GM21576 (cell line): ENCODE data around the gene OSR1.

Experiments used
- ATAC-seq: cut with Tn5 transposase; IDR thresholded peaks from one replicate; pipeline ENCODE4 v1.9.1; 2021; ENCODE audit warnings: mild to moderate bottlenecking, moderate library complexity; ENCODE audit not compliant: unreplicated experiment

Gene OSR1

GRCh38 chr2:19359456-19359855 is 1.0 kb upstream of the OSR1 start:
- no peak for ATAC-seq

- no peak for ATAC-seq
These were observed 566 bp upstream of the OSR1 start for GRCh38 chr2:19359021-19359357.

GRCh38 chr2:19357402-19358241 is 801 bp downstream of the OSR1 start:
- ATAC-seq: no peak

- no peak for ATAC-seq
These were observed 1.6 kb downstream of the OSR1 start for GRCh38 chr2:19356545-19357401.

DNA sequence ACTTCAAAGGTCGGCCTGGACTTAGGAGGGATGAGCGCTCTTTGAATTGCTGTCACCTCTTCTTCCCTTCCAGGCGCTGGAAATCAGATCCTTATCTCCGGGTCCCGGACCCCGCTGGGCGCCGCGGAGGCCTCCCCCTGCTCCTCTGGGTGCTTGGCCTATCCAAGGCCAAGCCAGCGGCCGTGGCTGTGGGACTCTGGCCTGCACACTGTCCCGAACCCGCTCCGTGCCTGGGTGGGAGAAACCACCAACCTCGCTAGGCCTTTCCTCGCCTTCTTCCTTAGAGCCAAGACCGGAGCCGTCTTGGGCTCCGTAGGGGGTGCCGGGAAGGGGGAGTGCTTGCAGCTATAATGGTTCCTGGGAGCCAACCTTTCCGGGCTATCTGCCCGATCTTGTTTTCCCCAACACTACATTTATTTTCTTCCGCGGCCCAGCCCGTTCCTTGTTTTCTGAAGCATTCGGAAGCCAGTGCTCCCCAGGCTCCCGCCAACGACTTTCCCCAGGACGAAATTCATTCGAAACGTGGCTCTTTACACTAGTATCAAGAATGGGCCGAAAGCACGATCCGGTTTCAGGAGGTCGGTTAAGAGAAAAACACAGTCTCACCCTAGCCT is 2.4 kb downstream of the OSR1 start:
- ATAC-seq: no peak

DNA sequence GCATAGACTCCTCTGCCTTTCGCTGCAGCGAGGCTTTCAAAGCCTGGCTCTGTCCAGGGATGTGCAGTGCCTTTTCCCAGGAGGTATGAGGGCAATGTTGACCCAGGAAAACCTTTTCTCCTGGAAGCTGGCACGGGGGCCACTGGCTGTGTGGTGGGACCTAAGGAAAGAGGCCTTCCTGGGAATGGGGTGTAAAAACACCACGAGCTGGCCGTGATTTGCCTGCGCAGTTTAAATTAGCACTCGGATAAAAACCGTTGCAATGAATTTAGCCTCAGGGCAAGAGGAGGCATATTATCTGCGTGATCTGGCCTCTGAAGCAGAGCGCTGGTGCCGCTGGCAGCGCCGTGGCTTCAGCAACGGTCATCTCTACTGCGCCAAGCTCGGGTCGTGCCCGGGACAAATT is 3.0 kb downstream of the OSR1 start:
- ATAC-seq: no peak

GRCh38 chr2:19355014-19355405 is 3.4 kb downstream of the OSR1 start:
- no peak for ATAC-seq

GRCh38 chr2:19353721-19354050 is 4.7 kb downstream of the OSR1 start:
- ATAC-seq: no peak

- no peak for ATAC-seq
These were observed 5.3 kb downstream of the OSR1 start for GRCh38 chr2:19352946-19353720.

- no peak for ATAC-seq
These were observed 6.3 kb downstream of the OSR1 start for GRCh38 chr2:19351899-19352697.

DNA sequence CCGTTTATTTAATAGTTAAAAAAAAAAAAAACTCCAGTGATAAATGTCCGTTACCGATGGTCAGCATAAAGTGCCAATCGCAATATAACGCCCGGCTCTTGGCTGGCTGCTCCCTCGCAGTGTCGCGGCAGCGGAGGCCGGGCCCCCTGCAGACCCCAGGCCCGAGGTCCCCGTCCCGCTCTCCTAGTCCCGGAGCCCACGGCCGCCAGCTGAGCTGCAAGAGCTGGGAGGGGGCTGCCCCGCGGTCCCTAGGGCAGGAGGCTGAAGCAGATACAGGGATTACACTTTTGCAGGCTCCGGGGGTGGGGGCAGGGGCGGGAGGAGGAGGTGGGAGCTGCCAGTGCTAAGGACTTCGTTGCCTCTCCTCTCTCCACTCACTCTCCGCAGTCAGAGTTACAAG is 6.9 kb downstream of the OSR1 start:
- no peak for ATAC-seq

- no peak for ATAC-seq
These were observed 7.6 kb downstream of the OSR1 start for GRCh38 chr2:19350678-19351401.

DNA sequence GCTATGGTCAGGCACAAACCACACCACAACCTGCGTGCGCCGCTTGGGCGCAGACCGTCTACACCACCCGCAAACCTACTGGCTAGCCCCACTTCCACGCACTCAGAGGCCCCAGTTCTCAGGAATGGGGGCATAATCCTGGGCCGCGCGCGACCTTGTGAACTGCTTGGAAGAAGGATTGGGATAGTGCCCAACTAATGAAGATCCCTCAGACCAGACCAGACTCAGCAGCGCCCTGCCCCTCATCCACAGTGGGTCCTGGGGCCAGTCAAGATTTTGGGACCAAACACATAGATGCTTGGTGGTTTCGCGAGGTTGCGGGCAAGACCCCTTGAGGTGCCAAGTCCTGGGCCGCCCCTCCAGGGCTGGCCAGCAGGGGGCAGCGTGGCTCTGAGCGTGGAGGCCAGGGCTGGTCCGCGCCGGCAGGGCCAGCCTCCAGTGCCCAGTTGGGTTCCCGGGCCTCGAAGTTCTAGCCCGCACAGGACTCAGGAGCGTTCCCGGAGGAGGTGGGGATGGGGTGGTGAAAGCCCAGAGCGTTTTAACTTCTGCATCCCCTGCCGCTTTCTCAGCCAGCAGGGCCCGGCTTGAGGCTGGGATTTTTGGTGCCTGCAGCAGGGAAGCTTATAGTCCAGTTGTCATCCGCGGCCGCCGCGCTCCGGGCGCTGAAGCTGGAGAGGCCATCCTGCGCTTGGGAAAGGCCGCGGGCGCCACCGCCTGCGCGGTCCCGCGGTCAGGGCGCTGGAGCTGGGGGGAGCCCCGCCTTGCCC is 8.3 kb downstream of the OSR1 start:
- no peak for ATAC-seq

- no peak for ATAC-seq
These were observed 9.7 kb downstream of the OSR1 start for GRCh38 chr2:19348692-19349091.

DNA sequence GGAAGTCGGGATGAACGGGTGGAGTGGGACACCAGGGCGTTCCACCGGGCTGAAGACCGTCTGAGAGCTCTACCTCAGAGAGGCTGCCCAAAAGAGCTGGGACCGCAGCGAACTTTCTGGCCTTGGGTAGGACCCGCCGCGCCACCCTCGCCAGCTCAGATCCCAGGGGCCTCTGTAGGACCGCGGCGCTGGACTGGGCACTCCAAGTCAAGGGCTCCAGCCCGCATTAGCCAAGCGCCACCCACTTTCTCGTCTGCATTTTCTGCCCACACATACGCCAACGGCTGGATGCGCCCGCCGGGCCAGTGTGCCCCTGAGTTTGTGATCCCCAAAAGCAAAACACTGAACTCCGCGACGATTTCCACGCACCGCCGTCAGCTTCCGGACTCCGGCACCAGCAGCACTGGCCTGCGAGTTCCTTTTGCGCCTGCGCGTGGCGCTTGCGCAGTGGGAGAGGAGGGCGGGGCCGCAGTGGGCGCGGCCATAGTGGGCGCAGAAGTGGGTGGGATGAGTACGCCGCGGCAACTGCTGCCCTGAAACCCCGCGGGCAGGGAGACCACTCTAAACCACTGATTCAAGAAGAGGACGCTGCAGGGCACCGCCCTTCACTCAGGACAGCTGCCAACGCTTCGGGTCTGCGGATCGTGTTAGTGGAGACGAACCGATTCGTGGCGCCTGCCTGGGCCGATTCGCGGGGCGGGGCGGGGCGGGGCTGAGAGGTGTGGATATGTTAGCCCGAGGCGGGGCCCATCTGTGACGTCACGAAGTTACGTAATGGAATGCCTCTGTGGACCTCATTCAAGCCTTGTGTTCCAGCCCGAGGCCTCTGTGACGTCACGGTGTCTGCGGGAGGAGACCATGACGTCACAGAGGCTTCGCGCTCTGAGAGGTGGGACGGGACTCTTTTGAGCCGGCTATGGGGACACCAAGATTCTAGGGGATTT is 10.5 kb downstream of the OSR1 start:
- ATAC-seq: peak; percentile 89

DNA sequence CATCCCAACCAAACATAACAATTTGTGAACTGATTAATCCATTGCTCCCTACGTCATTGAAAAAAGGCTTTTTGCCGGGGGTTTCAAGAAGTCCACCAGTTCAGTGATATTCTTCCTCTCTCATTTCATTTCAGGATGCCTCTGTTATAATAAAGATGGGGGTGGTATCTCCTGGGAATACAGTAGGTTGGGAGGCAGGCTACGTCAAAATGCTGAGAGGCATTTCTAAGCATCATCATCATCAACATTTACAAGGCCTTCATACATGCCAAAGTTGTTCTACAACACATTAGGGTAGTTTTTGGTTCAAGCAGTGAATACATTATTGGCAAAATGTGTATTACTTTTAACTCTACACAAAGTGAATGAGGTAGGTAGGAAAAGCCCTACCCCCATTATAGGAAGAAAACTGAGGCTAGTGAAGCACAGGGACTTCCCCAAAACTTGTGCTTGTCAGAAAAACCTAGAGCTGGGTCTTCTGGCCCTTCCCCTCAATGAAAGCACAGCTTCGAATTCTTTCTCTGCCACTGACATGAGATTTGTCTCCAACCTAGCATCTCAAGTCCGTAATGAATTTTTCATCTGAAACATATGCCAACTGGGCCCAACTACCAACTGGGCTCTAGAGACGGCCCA is 11.3 kb downstream of the OSR1 start:
- peak; percentile 3 for ATAC-seq

- no peak for ATAC-seq
These were observed 20.7 kb downstream of the OSR1 start for GRCh38 chr2:19337742-19338141.
